RCC 7860 (cell line): Measurements from ENCODE around the gene SH3BGRL2.

Experiments
- DNase-seq: peaks from one replicate; pipeline ENCODE4 v3.0.0-alpha.2; 2015; ENCODE audit warnings: low spot score
- FAIRE-seq: peaks from 2 replicates; lab custom pipeline; 2012; peaks lifted over from hg19 to GRCh38; lab: Jason Lieb, UNC

Gene SH3BGRL2

GRCh38 chr6:79694156-79694555 is 63.0 kb downstream of the SH3BGRL2 start:
- FAIRE-seq (no peak), DNase-seq (no peak)

- FAIRE-seq (no peak), DNase-seq (no peak)
Measured at GRCh38 chr6:79694623-79695343, 63.7 kb downstream of the SH3BGRL2 start.

- DNase-seq = no peak
- FAIRE-seq = no peak
Measured at GRCh38 chr6:79697430-79697829, 66.3 kb downstream of the SH3BGRL2 start.

- DNase-seq (no peak), FAIRE-seq (no peak)
Measured at GRCh38 chr6:79699606-79700005, 68.5 kb downstream of the SH3BGRL2 start.

- FAIRE-seq (no peak), DNase-seq (no peak)
Measured at GRCh38 chr6:79702691-79703090, 71.6 kb downstream of the SH3BGRL2 start.

- FAIRE-seq = no peak
- no peak for DNase-seq
Measured at GRCh38 chr6:79704200-79704599, 73.1 kb downstream of the SH3BGRL2 start.

GRCh38 chr6:79705456-79705995 is 74.4 kb downstream of the SH3BGRL2 start:
- DNase-seq = no peak
- FAIRE-seq = no peak

GRCh38 chr6:79706527-79706926 is 75.4 kb downstream of the SH3BGRL2 start:
- DNase-seq (no peak), FAIRE-seq (no peak)

- FAIRE-seq = no peak
Measured at GRCh38 chr6:79707621-79708020, 76.5 kb downstream of the SH3BGRL2 start.

GRCh38 chr6:79708095-79708791 is 77.1 kb downstream of the SH3BGRL2 start:
- FAIRE-seq (no peak), DNase-seq (no peak)

More at GRCh38 chr6:79707621-79708020, 76.5 kb downstream of the SH3BGRL2 start:
- DNase-seq = no peak

- no peak for DNase-seq
- FAIRE-seq = no peak
Measured at GRCh38 chr6:79710127-79710526, 79.0 kb downstream of the SH3BGRL2 start.

- FAIRE-seq (no peak), DNase-seq (no peak)
Measured at GRCh38 chr6:79711167-79711566, 80.0 kb downstream of the SH3BGRL2 start.

- no peak for DNase-seq
Measured at GRCh38 chr6:79712144-79712543, 81.0 kb downstream of the SH3BGRL2 start.

GRCh38 chr6:79712616-79713135 is 81.5 kb downstream of the SH3BGRL2 start:
- FAIRE-seq = no peak
- DNase-seq = no peak

More at GRCh38 chr6:79712144-79712543, 81.0 kb downstream of the SH3BGRL2 start:
- FAIRE-seq = no peak

- no peak for FAIRE-seq
Measured at GRCh38 chr6:79713701-79714322, 82.7 kb downstream of the SH3BGRL2 start.

GRCh38 chr6:79717989-79718388 is 86.9 kb downstream of the SH3BGRL2 start:
- FAIRE-seq = no peak
- no peak for DNase-seq

More at GRCh38 chr6:79713701-79714322, 82.7 kb downstream of the SH3BGRL2 start:
- DNase-seq = peak; percentile 29

GRCh38 chr6:79718509-79719247 is 87.5 kb downstream of the SH3BGRL2 start:
- no peak for DNase-seq
- no peak for FAIRE-seq

- FAIRE-seq (no peak), DNase-seq (no peak)
Measured at GRCh38 chr6:79719248-79719960, 88.3 kb downstream of the SH3BGRL2 start.

- DNase-seq (no peak), FAIRE-seq (no peak)
Measured at GRCh38 chr6:79724816-79725215, 93.7 kb downstream of the SH3BGRL2 start.

- FAIRE-seq (no peak), DNase-seq (no peak)
Measured at GRCh38 chr6:79731471-79731870, 100.3 kb downstream of the SH3BGRL2 start.
